ENCODE results near the gene CUL2.

DNA sequence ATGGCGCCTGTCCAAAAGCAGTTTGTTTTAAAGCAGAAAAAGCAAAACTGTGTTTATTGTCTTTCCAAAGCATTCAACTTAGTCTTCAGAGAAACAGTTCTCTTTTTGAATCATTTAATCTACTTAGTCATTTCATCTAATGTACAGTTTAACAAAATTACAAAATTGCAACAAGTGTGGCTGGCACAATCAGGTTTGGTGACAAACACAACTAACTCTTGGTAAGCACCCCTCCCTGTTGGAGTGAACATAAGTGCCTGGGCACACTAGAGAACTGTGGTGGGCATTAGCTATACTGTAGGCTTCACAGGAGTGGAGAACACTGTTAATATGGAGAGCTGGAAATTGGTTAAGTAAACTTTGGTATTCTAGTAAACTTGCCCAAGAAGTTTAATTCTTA lies 43.4 kb upstream of the CUL2 start:
- TF ChIP-seq, protein P1, sequence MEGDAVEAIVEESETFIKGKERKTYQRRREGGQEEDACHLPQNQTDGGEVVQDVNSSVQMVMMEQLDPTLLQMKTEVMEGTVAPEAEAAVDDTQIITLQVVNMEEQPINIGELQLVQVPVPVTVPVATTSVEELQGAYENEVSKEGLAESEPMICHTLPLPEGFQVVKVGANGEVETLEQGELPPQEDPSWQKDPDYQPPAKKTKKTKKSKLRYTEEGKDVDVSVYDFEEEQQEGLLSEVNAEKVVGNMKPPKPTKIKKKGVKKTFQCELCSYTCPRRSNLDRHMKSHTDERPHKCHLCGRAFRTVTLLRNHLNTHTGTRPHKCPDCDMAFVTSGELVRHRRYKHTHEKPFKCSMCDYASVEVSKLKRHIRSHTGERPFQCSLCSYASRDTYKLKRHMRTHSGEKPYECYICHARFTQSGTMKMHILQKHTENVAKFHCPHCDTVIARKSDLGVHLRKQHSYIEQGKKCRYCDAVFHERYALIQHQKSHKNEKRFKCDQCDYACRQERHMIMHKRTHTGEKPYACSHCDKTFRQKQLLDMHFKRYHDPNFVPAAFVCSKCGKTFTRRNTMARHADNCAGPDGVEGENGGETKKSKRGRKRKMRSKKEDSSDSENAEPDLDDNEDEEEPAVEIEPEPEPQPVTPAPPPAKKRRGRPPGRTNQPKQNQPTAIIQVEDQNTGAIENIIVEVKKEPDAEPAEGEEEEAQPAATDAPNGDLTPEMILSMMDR (IDR thresholded peaks at IDR 0.05): no peak
- TF ChIP-seq POLR2A (IDR thresholded peaks at IDR 0.05) (no peak), POLR2AphosphoS5 (IDR thresholded peaks at IDR 0.05; ENCODE audit: insufficient read depth in 1 of 2, low read depth in 1 of 2) (no peak)
